GM19467 (cell line): ENCODE results near the gene TRIM66.

ENCODE experiments used
- ATAC-seq: cut with Tn5 transposase; IDR thresholded peaks from one replicate; pipeline ENCODE4 v1.9.1; 2021; ENCODE audit warnings: mild to moderate bottlenecking, moderate library complexity; ENCODE audit not compliant: unreplicated experiment

TRIM66 gene

GRCh38 chr11:8658321-8659057, 24.0 kb downstream of the TRIM66 start:
- ATAC-seq, result no peak

GRCh38 chr11:8656291-8656690, 26.2 kb downstream of the TRIM66 start:
- ATAC-seq, result no peak

- ATAC-seq, result no peak
Measured at GRCh38 chr11:8654503-8654902, 28.0 kb downstream of the TRIM66 start.

- no peak for ATAC-seq
Measured at GRCh38 chr11:8652140-8652539, 30.3 kb downstream of the TRIM66 start.

- no peak for ATAC-seq
Measured at GRCh38 chr11:8650401-8650990, 32.0 kb downstream of the TRIM66 start.

GRCh38 chr11:8649361-8649760, 33.1 kb downstream of the TRIM66 start:
- ATAC-seq, result no peak

- no peak for ATAC-seq
Measured at GRCh38 chr11:8646873-8647272, 35.6 kb downstream of the TRIM66 start.

- ATAC-seq, result no peak
Measured at GRCh38 chr11:8642196-8642841, 40.1 kb downstream of the TRIM66 start.

GRCh38 chr11:8641332-8641731, 41.1 kb downstream of the TRIM66 start:
- no peak for ATAC-seq

GRCh38 chr11:8640267-8640906, 42.1 kb downstream of the TRIM66 start:
- no peak for ATAC-seq

- no peak for ATAC-seq
Measured at GRCh38 chr11:8639655-8640054, 42.8 kb downstream of the TRIM66 start.

- no peak for ATAC-seq
Measured at GRCh38 chr11:8638300-8638699, 44.2 kb downstream of the TRIM66 start.

GRCh38 chr11:8636127-8636526, 46.3 kb downstream of the TRIM66 start:
- ATAC-seq, result no peak

- no peak for ATAC-seq
Measured at GRCh38 chr11:8634498-8634897, 48.0 kb downstream of the TRIM66 start.

GRCh38 chr11:8631395-8632118, 50.9 kb downstream of the TRIM66 start:
- ATAC-seq, result no peak

- ATAC-seq, result no peak
Measured at GRCh38 chr11:8624698-8625097, 57.8 kb downstream of the TRIM66 start.

GRCh38 chr11:8621147-8621546, 61.3 kb downstream of the TRIM66 start:
- no peak for ATAC-seq

- ATAC-seq, result no peak
Measured at GRCh38 chr11:8617063-8617462, 65.4 kb downstream of the TRIM66 start.

GRCh38 chr11:8615291-8616032, 67.0 kb downstream of the TRIM66 start:
- ATAC-seq, result no peak

GRCh38 chr11:8614497-8614896, 68.0 kb downstream of the TRIM66 start:
- no peak for ATAC-seq
